ENCODE results near the gene PARG.
"Not testable (repeated sequence)": the region's sequence is repeated elsewhere in the genome, so short reads cannot be mapped to it uniquely, and the experiment has no call there.

GRCh38 chr10:49872740-49873139 is 69.1 kb downstream of the PARG start:
- not testable (repeated sequence) for TF ChIP-seq CTCF (IDR thresholded peaks at IDR 0.05); EP300 (IDR thresholded peaks at IDR 0.05; ENCODE audit: low read depth); POLR2A (IDR thresholded peaks at IDR 0.05); POLR2AphosphoS5 (IDR thresholded peaks at IDR 0.05)
